K562 (cell line): Measurements from ENCODE around the gene NPAS3. TPM values are rescaled to one million over a fixed set of nuclear protein-coding genes. Genes with fewer than 3 reads are reported as not detected.

ENCODE experiments used
- ATF1 ChIP-seq, 2 experiments: fragments of 450-650 bp in 1 of 2; IDR thresholded peaks; 2 replicates each; pipeline ENCODE4 v1.6.1; 2016; ENCODE audit warnings: missing compliant biosample characterization in 1 of 2, missing genetic modification characterization in 1 of 2
- GTF3C2 ChIP-seq: IDR thresholded peaks from 3 replicates; pipeline ENCODE4 v1.6.1; 2011; ENCODE audit warnings: borderline replicate concordance, mild to moderate bottlenecking, moderate library complexity; ENCODE audit not compliant: insufficient read length; ENCODE audit errors: extremely low read depth
- HOMEZ ChIP-seq: fragments of 250-450 bp; sonication (Bioruptor Pico); IDR thresholded peaks from 2 replicates; pipeline ENCODE4 v1.4.0; 2020; ENCODE audit warnings: mild to moderate bottlenecking, moderate library complexity
- U2AF1 ChIP-seq: fragments of 200-400 bp; formaldehyde crosslinking; optimal IDR thresholded peaks from 2 replicates; pipeline ENCODE3; 2017; ENCODE audit warnings: mild to moderate bottlenecking, low read depth, low read length, moderate library complexity
- ZBTB40 ChIP-seq, 2 experiments: fragments of 450-650 bp in 1 of 2; sonication (generic) in 1 of 2; formaldehyde crosslinking in 1 of 2; IDR thresholded peaks; 2 replicates each; pipeline versions ENCODE4 v1.7.1 to v1.9.0; 2016 to 2022; ENCODE audit warnings: inconsistent platforms in 1 of 2, mild to moderate bottlenecking in 1 of 2, missing genetic modification reagents in 1 of 2
- ZFP36 ChIP-seq: fragments of 150-350 bp; IDR thresholded peaks from 2 replicates; pipeline ENCODE4 v1.6.1; 2018; ENCODE audit warnings: low read length, low read depth; ENCODE audit not compliant: partially characterized antibody
- polyA plus RNA-seq, 8 experiments: library from polyadenylated mRNA; depleted of rRNA in 4 of 8; stranded (reverse) in 5 of 8; unstranded in 3 of 8; fragments of >200 nt; fragmentation: Nextera tagmentation in 2 of 8; fragmentation: Illumina TruSeq in 1 of 8; extraction: Ambion mirVana in 2 of 8; extraction: Trizol in 1 of 8; gene quantifications; 2 replicates each; pipeline versions ENCODE4 v1.2.1 to v1.2.3, GENCODE V29; 2011 to 2014; ENCODE audit warnings: inconsistent platforms in 1 of 8, missing spikeins in 1 of 8
- total RNA-seq, 7 experiments: library from RNA; depleted of rRNA in 6 of 7; stranded (reverse); fragments of >200 nt in 6 of 7; fragmentation: Illumina TruSeq in 2 of 7; extraction: Trizol in 2 of 7; gene quantifications; 2 replicates each; pipeline versions ENCODE4 v1.2.1 to v1.2.3, GENCODE V29; 2011 to 2021; ENCODE audit warnings: low replicate concordance in 1 of 7

NPAS3 gene
- total and polyA plus RNA-seq, 9 of the 15 experiments (the other 6 are each of a cell fraction or from before 2014, with no cell fraction given), result 0.04 TPM; not detected in 8

- TF ChIP-seq ZBTB40 (IDR thresholded peaks at IDR 0.05) (no peak), ZBTB40 (CRISPR knock-in tag; IDR thresholded peaks at IDR 0.05) (no peak), U2AF1 (no peak), HOMEZ (CRISPR knock-in tag) (no peak), GTF3C2 (no peak), ATF1 (CRISPR knock-in tag; IDR thresholded peaks at IDR 0.05) (no peak), ATF1 (tag; IDR thresholded peaks at IDR 0.05) (no peak), ZFP36 (no peak)
Measured at GRCh38 chr14:33098016-33098415, 159.3 kb downstream of the NPAS3 start (continued).
